SK-N-SH (cell line): ENCODE results near the gene GATAD2A. TPM values are rescaled to one million over a fixed set of nuclear protein-coding genes. Genes with fewer than 3 reads are reported as not detected.
A peak's percentile ranks its signal among the peaks of the same experiment; 100 is the strongest.
"Not testable (repeated sequence)": the region's sequence is repeated elsewhere in the genome, so short reads cannot be mapped to it uniquely, and the experiment has no call there.

Experiments
- CTCF ChIA-PET: fragments of 300-600, 350-600 bp; formaldehyde crosslinking; extraction: SDS; loops from one replicate; lab custom pipeline; 2021; lab: Yijun Ruan, JAX
- POLR2A ChIA-PET: fragments of 350-600 bp; sonication (Branson Sonifier 250); formaldehyde crosslinking; extraction: SDS; loops from one replicate; lab custom pipeline; 2020; ENCODE audit warnings: antibody characterized with exemption, inconsistent platforms; lab: Yijun Ruan, JAX
- DNase-seq: peaks from one replicate; pipeline ENCODE4 v3.0.0; 2012
- H2AFZ ChIP-seq: fragments of 200-600 bp; sonication (generic); 2 replicates; pipeline ENCODE4 v1.8.1; 2016; ENCODE audit warnings: antibody characterized with exemption, mild to moderate bottlenecking, low read depth
- H3F3A ChIP-seq: fragments of 200-600 bp; sonication (generic); replicated peaks from 2 replicates; pipeline ENCODE3; 2016; ENCODE audit warnings: antibody characterized with exemption, mild to moderate bottlenecking; ENCODE audit not compliant: insufficient read depth
- H3K27ac ChIP-seq, 2 experiments: fragments of 200-500 bp in 1 of 2; fragments of 200-600 bp in 1 of 2; sonication (Bioruptor generic) in 1 of 2; sonication (generic), shearing (Covaris generic) in 1 of 2; 2 replicates each; pipeline versions ENCODE4 v1.5.1 to v1.6.1; 2014 to 2016; ENCODE audit warnings: low read depth in 2 of 2, inconsistent platforms in 1 of 2, low read length in 1 of 2, mild to moderate bottlenecking in 1 of 2, mixed read lengths in 1 of 2
- H3K27me3 ChIP-seq: fragments of 200-600 bp; sonication (generic), shearing (Covaris generic); 2 replicates; pipeline ENCODE4 v1.6.1; 2016; ENCODE audit warnings: mixed run types; ENCODE audit not compliant: insufficient read depth
- H3K36me3 ChIP-seq, 2 experiments: fragments of 200-500 bp in 1 of 2; fragments of 200-600 bp in 1 of 2; sonication (Bioruptor generic) in 1 of 2; sonication (generic) in 1 of 2; replicated peaks in 1 of 2; 2 replicates each; pipeline versions ENCODE3 to v1.5.1; 2014 to 2016; ENCODE audit warnings: low read length in 1 of 2, mild to moderate bottlenecking in 1 of 2; ENCODE audit not compliant: insufficient read depth in 2 of 2, control insufficient read depth in 1 of 2
- H3K4me1 ChIP-seq, 2 experiments: fragments of 200-500 bp in 1 of 2; fragments of 200-600 bp in 1 of 2; sonication (Bioruptor generic) in 1 of 2; sonication (generic), shearing (Covaris generic) in 1 of 2; 2 replicates each; pipeline versions ENCODE4 v1.5.1 to v1.6.1; 2014 to 2016; ENCODE audit warnings: low read depth in 1 of 2, low read length in 1 of 2, mixed run types in 1 of 2; ENCODE audit not compliant: insufficient read depth in 2 of 2, control insufficient read depth in 1 of 2
- H3K4me2 ChIP-seq: fragments of 200-600 bp; sonication (generic), shearing (Covaris generic); 2 replicates; pipeline ENCODE4 v1.6.1; 2017; ENCODE audit warnings: mixed run types
- H3K4me3 ChIP-seq, 2 experiments: fragments of 200-500 bp in 1 of 2; fragments of 200-600 bp in 1 of 2; sonication (Bioruptor generic) in 1 of 2; sonication (generic), shearing (Covaris generic) in 1 of 2; 2 replicates each; pipeline versions ENCODE4 v1.5.1 to v1.8.1; 2014 to 2016; ENCODE audit warnings: low read depth in 2 of 2, inconsistent platforms in 1 of 2, low read length in 1 of 2, mild to moderate bottlenecking in 1 of 2, mixed read lengths in 1 of 2, moderate library complexity in 1 of 2
- H3K79me2 ChIP-seq: fragments of 200-600 bp; sonication (generic); 2 replicates; pipeline ENCODE4 v1.8.1; 2017; ENCODE audit warnings: mild to moderate bottlenecking; ENCODE audit not compliant: insufficient read depth
- H3K9ac ChIP-seq: fragments of 200-600 bp; sonication (generic); 2 replicates; pipeline ENCODE4 v1.6.1; 2017; ENCODE audit warnings: mixed run types
- H3K9me2 ChIP-seq: fragments of 200-600 bp; sonication (generic); 2 replicates; pipeline ENCODE4 v1.6.1; 2017; ENCODE audit warnings: mixed run types
- H3K9me3 ChIP-seq: fragments of 200-600 bp; sonication (generic); 2 replicates; pipeline ENCODE4 v1.6.1; 2017; ENCODE audit warnings: mixed run types, mild to moderate bottlenecking, moderate library complexity
- H4K20me1 ChIP-seq: fragments of 200-600 bp; sonication (generic); 2 replicates; pipeline ENCODE4 v1.6.1; 2017; ENCODE audit warnings: mild to moderate bottlenecking, mixed run types; ENCODE audit not compliant: insufficient read depth
- ELF1 ChIP-seq: IDR thresholded peaks from 2 replicates; pipeline ENCODE4 v1.4.0; 2012
- FOSL2 ChIP-seq: IDR thresholded peaks from 2 replicates; pipeline ENCODE4 v1.4.0; 2012; ENCODE audit warnings: low read depth, mild to moderate bottlenecking, moderate library complexity, borderline replicate concordance
- FOXJ3 ChIP-seq: sonication (generic); formaldehyde crosslinking; IDR thresholded peaks from 2 replicates; pipeline ENCODE4 v1.5.1; 2020; ENCODE audit warnings: mild to moderate bottlenecking, missing genetic modification reagents
- FOXM1 ChIP-seq: IDR thresholded peaks from 2 replicates; pipeline ENCODE4 v1.4.0; 2012; ENCODE audit warnings: low read depth, mild to moderate bottlenecking
- GATA2 ChIP-seq: sonication (generic); formaldehyde crosslinking; IDR thresholded peaks from 2 replicates; pipeline ENCODE4 v1.5.0; 2020; ENCODE audit warnings: mild to moderate bottlenecking, missing genetic modification reagents
- JUND ChIP-seq: IDR thresholded peaks from 2 replicates; pipeline ENCODE4 v1.4.0; 2012
- MAX ChIP-seq: IDR thresholded peaks from 2 replicates; pipeline ENCODE4 v1.4.0; 2012; ENCODE audit warnings: low read depth
- MXI1 ChIP-seq: IDR thresholded peaks from 2 replicates; pipeline ENCODE4 v1.6.1; 2012; ENCODE audit warnings: mild to moderate bottlenecking, low read depth, low read length, improper control_type of control experiment
- NFIC ChIP-seq: IDR thresholded peaks from 2 replicates; pipeline ENCODE4 v1.4.0; 2012; ENCODE audit warnings: borderline replicate concordance
- NRF1 ChIP-seq: IDR thresholded peaks from 2 replicates; pipeline ENCODE4 v1.6.1; 2012; ENCODE audit warnings: low read depth, mild to moderate bottlenecking, low read length
- REST ChIP-seq: IDR thresholded peaks from 2 replicates; pipeline ENCODE4 v1.6.1; 2012; ENCODE audit warnings: mild to moderate bottlenecking, low read depth, low read length, moderate library complexity
- SIN3A ChIP-seq: IDR thresholded peaks from 2 replicates; pipeline ENCODE4 v1.6.1; 2012; ENCODE audit warnings: low read depth, mild to moderate bottlenecking, low read length, moderate library complexity, borderline replicate concordance
- TCF12 ChIP-seq: IDR thresholded peaks from 2 replicates; pipeline ENCODE4 v1.4.0; 2012
- TEAD4 ChIP-seq: IDR thresholded peaks from 2 replicates; pipeline ENCODE4 v1.4.0; 2012; ENCODE audit warnings: mild to moderate bottlenecking, borderline replicate concordance; ENCODE audit not compliant: insufficient read depth
- USF1 ChIP-seq: IDR thresholded peaks from 2 replicates; pipeline ENCODE4 v1.4.0; 2012; ENCODE audit warnings: low read depth, borderline replicate concordance
- WGBS: methylation state at CpG from one replicate; pipeline ENCODE4 v1.1.6; 2017; ENCODE audit warnings: low lambda C conversion rate; 5-methylcytosine and 5-hydroxymethylcytosine counted together
- polyA plus RNA-seq, 3 experiments: library from polyadenylated mRNA; depleted of rRNA; stranded (reverse); fragments of >200 nt; gene quantifications; 2 replicates each; pipeline ENCODE4 v1.2.3, GENCODE V29; 2012

GATAD2A gene
- polyA plus RNA-seq, 1 of the 3 experiments (the other 2 are of a cell fraction), result 36.6 TPM

- Histone ChIP-seq H3K4me1 (peaks cover 0 to 15% of the 10 kb centered on the region in 2 experiments; a peak in 1 of 4 replicates), H4K20me1 (no peaks in the 10 kb centered on the region), H3K4me3 (peak overlapping the region; percentile 77 to 88; a peak in 3 of 4 replicates), H3K36me3 (no peaks in the 10 kb centered on the region), H3K4me2 (peak overlapping the region; percentile 99), H3K27me3 (no peaks in the 10 kb centered on the region), H3K9ac (peak overlapping the region; percentile 97), H3K27ac (no peak overlapping the region), H2AFZ (no peak overlapping the region), H3K9me3 (no peaks in the 10 kb centered on the region), H3K9me2 (no peaks in the 10 kb centered on the region), H3K79me2 (peaks cover 61% of the 10 kb centered on the region), H3F3A (peaks cover 5% of the 10 kb centered on the region)
- TF ChIP-seq MAX (no peak), FOXM1 (no peak), TEAD4 (no peak), GATA2 (CRISPR knock-in tag) (no peak), FOSL2 (no peak), MXI1 (no peak), JUND (no peak), NRF1 (no peak)
- 81% methylated on average over 5 of the region's 5 CpGs for WGBS
- DNase-seq, result no peak
- ChIA-PET CTCF (no interaction called here), POLR2A (no interaction called here)
Measured at GRCh38 chr19:19387108-19387507, 18.4 kb upstream of the GATAD2A start.

- Histone ChIP-seq H3K27me3 (no peaks in the 10 kb centered on the region), H3K4me2 (no peak overlapping the region), H2AFZ (no peak overlapping the region), H3K4me3 (no peak overlapping the region), H3K9me2 (no peaks in the 10 kb centered on the region), H3F3A (peaks cover 5% of the 10 kb centered on the region), H3K27ac (no peak overlapping the region), H4K20me1 (no peaks in the 10 kb centered on the region), H3K79me2 (peaks cover 78% of the 10 kb centered on the region), H3K4me1 (peaks cover 0 to 15% of the 10 kb centered on the region in 2 experiments; a peak in 1 of 4 replicates), H3K9me3 (no peaks in the 10 kb centered on the region), H3K36me3 (no peaks in the 10 kb centered on the region), H3K9ac (no peak overlapping the region)
- 85% methylated on average over 13 of the region's 13 CpGs for WGBS
- CTCF ChIA-PET, result interaction anchor here (0.9 to 1.4 kb wide), 4 partner anchors 8 to 102 kb away, joined by 3 to 5 read pairs (median 3); no protein-coding TSS in a partner anchor
- POLR2A ChIA-PET, result no interaction called here
- TF ChIP-seq FOXJ3 (CRISPR knock-in tag) (no peak), ELF1 (no peak), TCF12 (no peak), NFIC (no peak), REST (no peak), JUND (no peak), USF1 (no peak), SIN3A (no peak), MAX (no peak), TEAD4 (no peak)
- no peak for DNase-seq
Measured at GRCh38 chr19:19388568-19389555, 16.6 kb upstream of the GATAD2A start.

- H3F3A ChIP-seq, H2AFZ ChIP-seq, POLR2A ChIA-PET, H3K27me3 ChIP-seq, H3K36me3 ChIP-seq, H3K27ac ChIP-seq, H3K9me3 ChIP-seq, H3K4me3 ChIP-seq, H3K4me2 ChIP-seq, H4K20me1 ChIP-seq, H3K9me2 ChIP-seq, DNase-seq, H3K9ac ChIP-seq: not testable (repeated sequence)
- 99% methylated on average over 12 of the region's 12 CpGs for WGBS
- Histone ChIP-seq H3K79me2 (peaks cover 82% of the 10 kb centered on the region), H3K4me1 (peaks cover 0 to 14% of the 10 kb centered on the region in 2 experiments; a peak in 1 of 4 replicates)
- CTCF ChIA-PET, result interaction anchor here (1.0 kb wide), 1 partner anchor 101 kb away, joined by 5 read pairs; no protein-coding TSS in a partner anchor
Measured at GRCh38 chr19:19389683-19390082, 15.8 kb upstream of the GATAD2A start.
